ENCODE measurements around the gene TUBA1B. TPM values are rescaled to one million over a fixed set of nuclear protein-coding genes. Genes with fewer than 3 reads are reported as not detected.

TUBA1B gene
- total RNA-seq (2022) (1,866 and 1,882 TPM in 2 replicates), Bru-seq, nascent RNA (percentile 99 among the genes with signal in this experiment), BruChase-seq, experiment 1, labeled RNA remaining after a 2-hour chase (percentile 100 among the genes with signal in this experiment), BruChase-seq, experiment 2, labeled RNA remaining after a 6-hour chase (percentile 100 among the genes with signal in this experiment)
- long read RNA-seq, transcript TUBA1B-201 (3 exons, 3,198 nt) = minor isoform, 49 of 4,220 reads
- long read RNA-seq, transcript TUBA1B-202 (4 exons, 1,627 nt) = major isoform, 3,978 of 4,220 reads
- long read RNA-seq, partial matches to known transcripts = 179 of 4,220 reads
- long read RNA-seq, other reads (novel, unspliced or antisense) = 13 of 4,220 reads

GRCh38 chr12:49131051-49131893 is at the start of gene TUBA1B:
Gene TUBA1B, minus strand, starts transcription at chr12:49131395. Its CDS starts 95 bp downstream, at chr12:49131300.
- no peaks in the 10 kb centered on the region for H3K27me3 Mint-ChIP-seq (ENCODE audit: insufficient read depth, unreplicated experiment)
- BruUV-seq (replicated peaks) = no TSS peak

GRCh38 chr12:49174218-49174617 is 43.0 kb upstream of the TUBA1B start:
- H3K4me1 ChIP-seq = no peaks in the 10 kb centered on the region
- intact Hi-C loops (cut with micrococcal nuclease; ENCODE audit: unreplicated experiment) = no loop called here
- CTCF ChIA-PET = interaction anchor here (0.7 kb wide), 1 partner anchor 174 kb away, joined by 5 read pairs; no protein-coding TSS in a partner anchor

More at GRCh38 chr12:49131051-49131893, at the start of gene TUBA1B:
- intact Hi-C loops (cut with micrococcal nuclease; ENCODE audit: unreplicated experiment) = no loop called here
- ChIA-PET CTCF (interaction anchor here (0.5 to 4.1 kb wide), 15 partner anchors 10 to 610 kb away, joined by 3 to 43 read pairs (median 6); partner anchors contain the start of genes LMBR1L, PRPF40B, RHEBL1 and TMBIM6), POLR2A (interaction anchor here (0.5 to 3.4 kb wide), 20 partner anchors 10 to 838 kb away, joined by 3 to 24 read pairs (median 5); partner anchors contain the start of genes LMBR1L, RHEBL1, SPATS2 and TMBIM6)
- Histone ChIP-seq H3K9me3 (no peaks in the 10 kb centered on the region), H3K36me3 (ENCODE audit: control insufficient read depth, insufficient read depth, low read length) (peaks cover 3% of the 10 kb centered on the region; the same call in 1 of the 2 replicates), H3K4me3 (ENCODE audit: low read depth, low read length) (peak within 1 kb of the TSS; percentile 88), H3K27me3 (replicated peaks; ENCODE audit: control insufficient read depth, insufficient read depth, low read length) (no peaks in the 10 kb centered on the region), H3K4me1 (peaks cover 8% of the 10 kb centered on the region)
- DNase-seq = peak; percentile 93 to 97
- peak within 1 kb of the TSS; percentile 99 for H3K27ac Mint-ChIP-seq (ENCODE audit: unreplicated experiment)
- no peak for TF ChIP-seq CTCF (IDR thresholded peaks at IDR 0.05; ENCODE audit: insufficient read depth in 1 of 2, low read depth in 1 of 2, low read length in 1 of 2, severe bottlenecking in 1 of 2, unreplicated experiment in 1 of 2)
- H3K36me3 Mint-ChIP-seq (ENCODE audit: insufficient read depth, unreplicated experiment) = peaks cover 52% of the 10 kb centered on the region
- H3K4me3 Mint-ChIP-seq (ENCODE audit: unreplicated experiment) = peak within 1 kb of the TSS; percentile 74
- no peaks in the 10 kb centered on the region for H3K9me3 Mint-ChIP-seq (ENCODE audit: unreplicated experiment)
- peaks cover 10% of the 10 kb centered on the region for H3K4me1 Mint-ChIP-seq (ENCODE audit: low read depth, unreplicated experiment)

More at GRCh38 chr12:49174218-49174617, 43.0 kb upstream of the TUBA1B start:
- POLR2A ChIA-PET = no interaction called here
- Mint-ChIP-seq H3K27ac (ENCODE audit: unreplicated experiment) (no peak overlapping the region), H3K4me1 (ENCODE audit: low read depth, unreplicated experiment) (no peaks in the 10 kb centered on the region), H3K4me3 (ENCODE audit: unreplicated experiment) (no peak overlapping the region), H3K36me3 (ENCODE audit: insufficient read depth, unreplicated experiment) (no peaks in the 10 kb centered on the region), H3K27me3 (ENCODE audit: insufficient read depth, unreplicated experiment) (no peaks in the 10 kb centered on the region), H3K9me3 (ENCODE audit: unreplicated experiment) (no peaks in the 10 kb centered on the region)
- peaks cover 13% of the 10 kb centered on the region for H3K9me3 ChIP-seq
- no TSS peak for BruUV-seq (replicated peaks)
- no peaks in the 10 kb centered on the region for H3K36me3 ChIP-seq (ENCODE audit: control insufficient read depth, insufficient read depth, low read length)
- H3K27me3 ChIP-seq (replicated peaks; ENCODE audit: control insufficient read depth, insufficient read depth, low read length) = no peaks in the 10 kb centered on the region
- TF ChIP-seq CTCF (IDR thresholded peaks at IDR 0.05; ENCODE audit: insufficient read depth in 1 of 2, low read depth in 1 of 2, low read length in 1 of 2, severe bottlenecking in 1 of 2, unreplicated experiment in 1 of 2) = no peak
- DNase-seq = peak in 1 of 2 experiments; percentile 7
- H3K4me3 ChIP-seq (ENCODE audit: low read depth, low read length) = no peak overlapping the region
